Measurements from ENCODE around the gene PEMT. TPM values are rescaled to one million over a fixed set of nuclear protein-coding genes. Genes with fewer than 3 reads are reported as not detected.
A peak's percentile ranks its signal among the peaks of the same experiment; 100 is the strongest.

Gene PEMT
- polyA plus RNA-seq, 1 donor = 25.7 TPM

DNA sequence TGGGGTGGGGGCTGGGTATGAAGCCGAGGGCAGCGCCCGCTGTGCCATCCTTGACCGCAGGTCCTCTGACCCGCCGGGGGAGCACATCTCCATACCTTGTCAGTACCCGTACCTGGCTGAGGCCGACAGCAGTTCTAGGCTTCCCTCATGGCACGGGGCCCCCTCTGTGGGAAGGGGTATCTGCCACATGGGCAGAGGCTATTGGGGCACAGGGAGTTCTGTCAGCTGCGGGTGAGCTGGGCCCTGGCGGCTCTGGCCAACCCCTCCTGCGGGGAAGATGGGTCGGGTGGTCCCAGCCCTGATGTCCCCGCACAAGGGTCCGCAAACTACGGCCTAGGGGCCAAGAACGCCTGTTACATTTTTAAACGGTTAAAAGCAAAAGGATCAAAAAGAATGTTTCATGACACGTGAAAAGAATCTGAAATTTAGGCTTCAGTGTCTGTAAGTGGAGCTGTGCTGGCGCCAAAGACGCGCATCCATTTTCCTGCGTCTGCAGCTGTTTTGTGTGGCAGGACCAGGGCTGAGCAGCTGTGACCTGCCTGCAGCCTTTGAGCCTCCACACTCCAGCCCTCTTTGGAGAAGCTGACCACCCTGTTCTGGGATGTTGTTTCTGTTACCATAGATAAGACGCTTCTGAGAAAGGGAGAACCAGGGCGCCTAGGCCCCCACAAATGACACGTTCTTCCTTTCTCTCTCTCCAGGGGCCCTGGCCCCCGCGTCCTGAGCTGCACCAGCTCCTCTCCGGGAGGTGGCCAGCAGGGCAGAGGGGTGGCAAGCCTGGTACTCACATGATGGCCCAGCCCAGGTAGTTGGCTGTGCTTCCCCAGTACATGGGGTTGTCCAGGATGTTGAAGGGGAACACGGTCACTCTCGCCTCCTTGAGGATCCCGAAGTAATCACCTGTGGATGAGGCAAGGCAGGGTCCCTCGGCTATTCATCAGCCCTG is 82.6 kb downstream of the PEMT start:
- Histone ChIP-seq H3K4me1 (ENCODE audit: control insufficient read depth, insufficient read depth, low read length) (no peaks in the 10 kb centered on the region), H3K27ac (ENCODE audit: low read length) (no peak overlapping the region), H3K4me3 (ENCODE audit: low read length) (no peak overlapping the region), H3K9me3 (ENCODE audit: control insufficient read depth, low read depth, low read length) (no peaks in the 10 kb centered on the region), H3K36me3 (ENCODE audit: control insufficient read depth, insufficient read depth, low read length) (no peaks in the 10 kb centered on the region), H3K27me3 (ENCODE audit: control insufficient read depth, insufficient read depth, low read length) (no peaks in the 10 kb centered on the region)
- WGBS (ENCODE audit: insufficient coverage, low lambda C conversion rate) = 90% methylated on average over 5 of the region's 33 CpGs
- DNase-seq = no peak

DNA sequence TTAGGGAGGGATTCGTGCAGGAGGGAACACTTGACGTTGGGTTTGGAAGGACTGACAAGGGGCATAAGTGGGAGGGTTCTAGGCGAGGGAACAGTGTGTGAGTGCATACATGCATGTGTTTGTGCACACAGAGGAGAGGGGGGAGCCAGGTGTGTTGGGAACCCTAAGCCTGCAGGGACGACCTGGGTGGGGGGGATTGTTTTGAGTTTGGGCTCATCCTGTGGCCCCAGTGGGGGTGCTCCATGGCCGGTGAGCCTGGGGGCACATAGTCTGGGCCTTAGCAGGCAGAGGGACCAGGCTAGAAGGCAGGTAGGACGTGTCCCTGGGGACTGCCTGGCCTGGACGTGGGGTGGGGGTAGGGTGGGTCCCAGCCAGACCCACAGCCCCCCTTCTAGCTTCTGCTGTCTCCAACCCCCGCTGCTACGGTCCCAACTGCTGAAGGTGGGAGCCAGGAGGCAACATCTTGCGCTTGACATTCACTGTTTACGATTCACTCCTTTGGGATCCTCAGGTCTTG is 83.4 kb downstream of the PEMT start:
- no CpG with 5 or more reads among the region's 11 CpGs for WGBS (ENCODE audit: insufficient coverage, low lambda C conversion rate)
- DNase-seq = no peak
- H3K4me3 ChIP-seq (ENCODE audit: low read length) = no peak overlapping the region
- H3K27ac ChIP-seq (ENCODE audit: low read length) = no peak overlapping the region
- no peaks in the 10 kb centered on the region for H3K36me3 ChIP-seq (ENCODE audit: control insufficient read depth, insufficient read depth, low read length)
- no peaks in the 10 kb centered on the region for H3K27me3 ChIP-seq (ENCODE audit: control insufficient read depth, insufficient read depth, low read length)
- H3K4me1 ChIP-seq (ENCODE audit: control insufficient read depth, insufficient read depth, low read length) = no peaks in the 10 kb centered on the region
- H3K9me3 ChIP-seq (ENCODE audit: control insufficient read depth, low read depth, low read length) = no peaks in the 10 kb centered on the region

DNA sequence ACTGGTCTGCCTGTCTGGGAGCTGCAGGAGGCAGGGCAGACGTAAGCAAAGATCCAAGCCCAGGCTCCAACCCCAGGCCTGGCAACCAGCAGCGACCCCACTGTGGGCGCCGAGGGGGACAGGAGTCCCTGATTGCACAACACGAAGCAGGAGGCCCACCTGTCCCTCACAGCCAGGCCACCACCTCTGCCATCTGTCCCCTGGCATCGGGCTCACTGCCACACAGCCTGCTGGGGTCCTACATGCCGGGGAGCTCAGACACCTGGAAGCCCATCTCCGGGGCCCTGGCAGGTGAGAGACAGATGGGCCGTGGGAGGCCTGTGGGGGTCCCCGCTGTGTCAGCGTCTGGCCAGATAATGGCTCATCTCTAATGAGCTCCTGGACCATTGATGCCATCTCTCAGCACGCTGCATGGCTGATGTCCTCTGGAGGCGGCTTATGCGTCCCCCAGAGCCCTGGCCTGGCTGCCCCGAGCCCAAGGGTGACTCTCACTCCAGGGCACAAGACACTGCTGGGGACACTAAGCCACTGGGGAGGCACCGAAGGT is 84.0 kb downstream of the PEMT start:
- H3K36me3 ChIP-seq (ENCODE audit: control insufficient read depth, insufficient read depth, low read length) = no peaks in the 10 kb centered on the region
- no peak for DNase-seq
- no CpG with 5 or more reads among the region's 16 CpGs for WGBS (ENCODE audit: insufficient coverage, low lambda C conversion rate)
- no peak overlapping the region for H3K4me3 ChIP-seq (ENCODE audit: low read length)
- no peak overlapping the region for H3K27ac ChIP-seq (ENCODE audit: low read length)
- H3K27me3 ChIP-seq (ENCODE audit: control insufficient read depth, insufficient read depth, low read length) = no peaks in the 10 kb centered on the region
- H3K9me3 ChIP-seq (ENCODE audit: control insufficient read depth, low read depth, low read length) = no peaks in the 10 kb centered on the region
- H3K4me1 ChIP-seq (ENCODE audit: control insufficient read depth, insufficient read depth, low read length) = no peaks in the 10 kb centered on the region

GRCh38 chr17:17506893-17507464 is 84.5 kb downstream of the PEMT start:
- Histone ChIP-seq H3K4me1 (ENCODE audit: control insufficient read depth, insufficient read depth, low read length) (no peaks in the 10 kb centered on the region), H3K27me3 (ENCODE audit: control insufficient read depth, insufficient read depth, low read length) (no peaks in the 10 kb centered on the region), H3K9me3 (ENCODE audit: control insufficient read depth, low read depth, low read length) (no peaks in the 10 kb centered on the region), H3K4me3 (ENCODE audit: low read length) (no peak overlapping the region), H3K36me3 (ENCODE audit: control insufficient read depth, insufficient read depth, low read length) (no peaks in the 10 kb centered on the region), H3K27ac (ENCODE audit: low read length) (no peak overlapping the region)
- peak in 1 of 2 donors; percentile 33 for DNase-seq
- no CpG with 5 or more reads among the region's 17 CpGs for WGBS (ENCODE audit: insufficient coverage, low lambda C conversion rate)

GRCh38 chr17:17506181-17506741 is 85.2 kb downstream of the PEMT start:
- no CpG with 5 or more reads among the region's 22 CpGs for WGBS (ENCODE audit: insufficient coverage, low lambda C conversion rate)
- H3K27ac ChIP-seq (ENCODE audit: low read length) = no peak overlapping the region

GRCh38 chr17:17505610-17506171 is 85.8 kb downstream of the PEMT start:
- DNase-seq = no peak
- no peaks in the 10 kb centered on the region for H3K4me1 ChIP-seq (ENCODE audit: control insufficient read depth, insufficient read depth, low read length)
- WGBS (ENCODE audit: insufficient coverage, low lambda C conversion rate) = no CpG with 5 or more reads among the region's 22 CpGs
- no peak overlapping the region for H3K27ac ChIP-seq (ENCODE audit: low read length)
- H3K36me3 ChIP-seq (ENCODE audit: control insufficient read depth, insufficient read depth, low read length) = no peaks in the 10 kb centered on the region
- no peak overlapping the region for H3K4me3 ChIP-seq (ENCODE audit: low read length)
- H3K27me3 ChIP-seq (ENCODE audit: control insufficient read depth, insufficient read depth, low read length) = no peaks in the 10 kb centered on the region
- no peaks in the 10 kb centered on the region for H3K9me3 ChIP-seq (ENCODE audit: control insufficient read depth, low read depth, low read length)

More at GRCh38 chr17:17506181-17506741, 85.2 kb downstream of the PEMT start:
- Histone ChIP-seq H3K4me3 (ENCODE audit: low read length) (no peak overlapping the region), H3K36me3 (ENCODE audit: control insufficient read depth, insufficient read depth, low read length) (no peaks in the 10 kb centered on the region), H3K27me3 (ENCODE audit: control insufficient read depth, insufficient read depth, low read length) (no peaks in the 10 kb centered on the region), H3K9me3 (ENCODE audit: control insufficient read depth, low read depth, low read length) (no peaks in the 10 kb centered on the region), H3K4me1 (ENCODE audit: control insufficient read depth, insufficient read depth, low read length) (no peaks in the 10 kb centered on the region)
- no peak for DNase-seq

DNA sequence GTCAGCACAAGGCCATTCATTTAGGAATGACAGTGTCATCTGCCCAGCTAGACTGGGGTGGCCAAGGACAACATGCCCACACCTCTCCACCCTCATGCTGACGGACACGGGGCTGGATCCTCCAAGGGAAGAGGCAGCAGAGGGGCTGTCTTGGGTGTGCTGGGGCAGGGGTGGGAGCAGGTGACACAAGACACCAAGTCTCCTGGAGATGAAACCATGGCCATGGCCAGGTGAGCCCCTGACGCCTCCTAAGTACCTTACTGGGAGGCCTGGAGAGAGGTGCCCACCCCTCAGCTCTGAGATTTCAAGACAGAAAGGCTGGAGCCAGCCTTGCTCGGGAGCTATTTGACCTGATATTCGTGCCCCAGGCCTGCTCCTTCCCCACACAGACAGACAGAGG is 86.4 kb downstream of the PEMT start:
- no CpG with 5 or more reads among the region's 5 CpGs for WGBS (ENCODE audit: insufficient coverage, low lambda C conversion rate)
- H3K27ac ChIP-seq (ENCODE audit: low read length) = no peak overlapping the region
- no peaks in the 10 kb centered on the region for H3K4me1 ChIP-seq (ENCODE audit: control insufficient read depth, insufficient read depth, low read length)
- H3K9me3 ChIP-seq (ENCODE audit: control insufficient read depth, low read depth, low read length) = no peaks in the 10 kb centered on the region
- no peaks in the 10 kb centered on the region for H3K27me3 ChIP-seq (ENCODE audit: control insufficient read depth, insufficient read depth, low read length)
- no peak for DNase-seq
- H3K4me3 ChIP-seq (ENCODE audit: low read length) = no peak overlapping the region
- H3K36me3 ChIP-seq (ENCODE audit: control insufficient read depth, insufficient read depth, low read length) = no peaks in the 10 kb centered on the region

DNA sequence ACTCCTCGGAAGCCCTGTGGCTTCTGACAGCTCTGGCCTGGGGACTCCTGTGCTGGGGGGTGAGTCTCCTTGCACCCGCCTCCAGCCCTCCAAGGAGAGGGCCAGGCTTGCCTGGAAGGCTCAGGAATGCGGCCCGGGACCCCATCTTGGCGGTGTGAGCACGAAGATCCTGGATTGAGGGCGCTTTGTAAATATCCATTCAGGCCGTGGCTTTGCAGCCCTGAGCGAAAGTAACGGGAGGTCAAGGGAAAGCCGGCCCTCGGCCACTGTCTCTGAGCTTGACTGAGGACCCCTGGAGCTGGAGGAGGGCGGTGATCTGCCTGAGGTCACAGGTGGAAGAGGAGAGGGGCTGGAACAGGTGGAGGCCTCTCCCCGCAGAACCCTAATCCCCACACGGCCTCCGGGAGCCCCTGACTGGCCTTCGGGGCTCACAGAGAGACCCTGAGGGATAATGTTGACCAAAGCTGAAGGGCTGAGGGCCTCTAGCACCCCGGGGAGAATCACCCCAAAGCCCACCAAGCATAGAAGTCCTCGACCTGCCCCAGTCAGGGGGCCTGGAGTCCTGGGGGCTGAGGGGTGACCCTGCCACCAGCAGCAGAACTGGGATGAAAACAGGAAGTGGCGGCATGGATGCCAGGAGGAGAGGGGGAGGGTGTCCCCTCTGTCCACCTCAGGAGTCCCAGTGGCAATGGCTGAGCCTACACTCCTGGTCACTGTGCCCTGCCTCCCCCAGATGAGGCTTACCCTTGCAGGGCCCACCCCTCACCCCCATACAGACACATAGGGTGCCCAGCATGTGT is 87.0 kb downstream of the PEMT start:
- Histone ChIP-seq H3K27ac (ENCODE audit: low read length) (no peak overlapping the region), H3K4me3 (ENCODE audit: low read length) (no peak overlapping the region), H3K4me1 (ENCODE audit: control insufficient read depth, insufficient read depth, low read length) (no peaks in the 10 kb centered on the region), H3K9me3 (ENCODE audit: control insufficient read depth, low read depth, low read length) (no peaks in the 10 kb centered on the region), H3K27me3 (ENCODE audit: control insufficient read depth, insufficient read depth, low read length) (no peaks in the 10 kb centered on the region), H3K36me3 (ENCODE audit: control insufficient read depth, insufficient read depth, low read length) (no peaks in the 10 kb centered on the region)
- WGBS (ENCODE audit: insufficient coverage, low lambda C conversion rate) = no CpG with 5 or more reads among the region's 20 CpGs
- DNase-seq = no peak

GRCh38 chr17:17503566-17504130 is 87.9 kb downstream of the PEMT start:
- H3K4me1 ChIP-seq (ENCODE audit: control insufficient read depth, insufficient read depth, low read length) = no peaks in the 10 kb centered on the region
- no peaks in the 10 kb centered on the region for H3K27me3 ChIP-seq (ENCODE audit: control insufficient read depth, insufficient read depth, low read length)
- no peak overlapping the region for H3K27ac ChIP-seq (ENCODE audit: low read length)
- WGBS (ENCODE audit: insufficient coverage, low lambda C conversion rate) = no CpG with 5 or more reads among the region's 7 CpGs
- no peaks in the 10 kb centered on the region for H3K36me3 ChIP-seq (ENCODE audit: control insufficient read depth, insufficient read depth, low read length)
- no peak overlapping the region for H3K4me3 ChIP-seq (ENCODE audit: low read length)
- no peak for DNase-seq
- no peaks in the 10 kb centered on the region for H3K9me3 ChIP-seq (ENCODE audit: control insufficient read depth, low read depth, low read length)
